Measurements from ENCODE around the gene CSRNP3. TPM values are rescaled to one million over a fixed set of nuclear protein-coding genes. Genes with fewer than 3 reads are reported as not detected.

CSRNP3 gene
- total RNA-seq, 4 donors from 2014 or later = 0.91 to 14.1 (median 1.7) TPM

GRCh38 chr2:165681841-165682240 lies 212.3 kb downstream of the CSRNP3 start:
- intact Hi-C loops (cut with DNase I; ENCODE audit: low total_unique reads) = no loop called here
- DNase-seq (ENCODE audit: low spot score in 2 of 2) = no peak
- 43 to 61% methylated on average over 1 of the region's 1 CpG for WGBS, 2 donors
- no peak for TF ChIP-seq CTCF (IDR thresholded peaks at IDR 0.05)
- TF ChIP-seq POLR2A (IDR thresholded peaks at IDR 0.05) = no peak
- H3K4me3 ChIP-seq (ENCODE audit: low read depth, poor library complexity, severe bottlenecking) = no peak overlapping the region

GRCh38 chr2:165682546-165682945 lies 213.0 kb downstream of the CSRNP3 start:
- 29 to 50% methylated on average over 1 of the region's 1 CpG for WGBS, 2 donors
- H3K4me3 ChIP-seq (ENCODE audit: low read depth, poor library complexity, severe bottlenecking) = no peak overlapping the region
- intact Hi-C loops (cut with DNase I; ENCODE audit: low total_unique reads) = no loop called here
- DNase-seq (ENCODE audit: low spot score in 2 of 2) = no peak
- TF ChIP-seq POLR2A (IDR thresholded peaks at IDR 0.05) = no peak
- no peak for TF ChIP-seq CTCF (IDR thresholded peaks at IDR 0.05)

- no peak overlapping the region for H3K4me3 ChIP-seq (ENCODE audit: low read depth, poor library complexity, severe bottlenecking)
- TF ChIP-seq CTCF (IDR thresholded peaks at IDR 0.05) = no peak
- no peak for TF ChIP-seq POLR2A (IDR thresholded peaks at IDR 0.05)
- DNase-seq (ENCODE audit: low spot score in 2 of 2) = no peak
- WGBS, 2 donors = 75 to 96% methylated on average over 2 of the region's 2 CpGs
- intact Hi-C loops (cut with DNase I; ENCODE audit: low total_unique reads) = no loop called here
These were observed 217.3 kb downstream of the CSRNP3 start for GRCh38 chr2:165686800-165687199.

- DNase-seq (ENCODE audit: low spot score in 2 of 2) = no peak
- intact Hi-C loops (cut with DNase I; ENCODE audit: low total_unique reads) = no loop called here
- 71 to 87% methylated on average over 4 of the region's 4 CpGs for WGBS, 2 donors
- TF ChIP-seq POLR2A (IDR thresholded peaks at IDR 0.05) = no peak
- no peak for TF ChIP-seq CTCF (IDR thresholded peaks at IDR 0.05)
- no peak overlapping the region for H3K4me3 ChIP-seq (ENCODE audit: low read depth, poor library complexity, severe bottlenecking)
These were observed 218.0 kb downstream of the CSRNP3 start for GRCh38 chr2:165687426-165688002.

- no peak for TF ChIP-seq CTCF (IDR thresholded peaks at IDR 0.05)
- no peak for TF ChIP-seq POLR2A (IDR thresholded peaks at IDR 0.05)
- WGBS, 2 donors = 59 to 61% methylated on average over 7 of the region's 7 CpGs
- no peak for DNase-seq (ENCODE audit: low spot score in 2 of 2)
- intact Hi-C loops (cut with DNase I; ENCODE audit: low total_unique reads) = no loop called here
- no peak overlapping the region for H3K4me3 ChIP-seq (ENCODE audit: low read depth, poor library complexity, severe bottlenecking)
These were observed 222.1 kb downstream of the CSRNP3 start for GRCh38 chr2:165691615-165692014.

GRCh38 chr2:165692906-165693305 lies 223.4 kb downstream of the CSRNP3 start:
- no peak for DNase-seq (ENCODE audit: low spot score in 2 of 2)
- H3K4me3 ChIP-seq (ENCODE audit: low read depth, poor library complexity, severe bottlenecking) = no peak overlapping the region
- intact Hi-C loops (cut with DNase I; ENCODE audit: low total_unique reads) = no loop called here
- 93 to 99% methylated on average over 3 of the region's 3 CpGs for WGBS, 2 donors
- TF ChIP-seq CTCF (IDR thresholded peaks at IDR 0.05) = no peak
- TF ChIP-seq POLR2A (IDR thresholded peaks at IDR 0.05) = no peak
